Stimulated activated CD8-positive, alpha-beta memory T cell treated with anti-CD3 and anti-CD28 coated beads, Interleukin-7, amount 100 ng/mL, for 4 hours (primary cell): Measurements from ENCODE around the gene MYO5B.

ENCODE experiments used
- DNase-seq, 2 donors: peaks; one replicate each; pipeline ENCODE4 v3.0.0-alpha.2; 2020; ENCODE audit warnings: low read depth in 2 of 2

Gene MYO5B

DNA sequence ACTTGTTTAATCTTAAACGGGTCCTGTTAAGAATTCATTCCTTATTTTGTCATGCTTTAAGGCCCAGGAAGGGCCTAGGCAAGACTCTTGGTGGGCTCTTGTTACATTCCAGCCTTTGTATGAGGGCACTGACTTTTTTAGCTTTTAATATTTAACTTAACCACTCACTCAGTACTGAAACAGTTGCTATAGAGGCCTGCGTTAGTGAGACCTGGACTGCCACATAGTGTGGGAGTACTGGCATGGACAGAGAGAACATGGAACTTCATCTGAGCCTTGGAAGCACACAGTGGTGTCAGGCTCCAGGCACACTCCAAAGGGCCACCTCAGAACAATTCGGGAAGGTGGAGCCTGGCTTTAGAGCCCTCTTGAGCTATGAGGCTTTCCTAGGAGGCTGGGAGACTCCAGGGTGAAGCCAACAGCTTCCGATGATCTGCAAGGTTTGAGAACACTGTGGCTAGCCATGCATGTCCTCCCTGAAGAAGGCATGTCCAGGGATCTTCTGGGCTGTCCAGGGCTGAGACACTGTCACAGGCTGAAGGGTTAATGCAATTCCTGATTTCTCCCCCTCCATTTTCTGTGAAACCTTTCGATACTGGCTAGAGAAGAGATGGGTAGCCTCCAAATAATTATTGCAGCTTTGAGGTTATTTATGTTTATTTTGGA lies 226.2 kb downstream of the MYO5B start:
- no peak for DNase-seq

DNA sequence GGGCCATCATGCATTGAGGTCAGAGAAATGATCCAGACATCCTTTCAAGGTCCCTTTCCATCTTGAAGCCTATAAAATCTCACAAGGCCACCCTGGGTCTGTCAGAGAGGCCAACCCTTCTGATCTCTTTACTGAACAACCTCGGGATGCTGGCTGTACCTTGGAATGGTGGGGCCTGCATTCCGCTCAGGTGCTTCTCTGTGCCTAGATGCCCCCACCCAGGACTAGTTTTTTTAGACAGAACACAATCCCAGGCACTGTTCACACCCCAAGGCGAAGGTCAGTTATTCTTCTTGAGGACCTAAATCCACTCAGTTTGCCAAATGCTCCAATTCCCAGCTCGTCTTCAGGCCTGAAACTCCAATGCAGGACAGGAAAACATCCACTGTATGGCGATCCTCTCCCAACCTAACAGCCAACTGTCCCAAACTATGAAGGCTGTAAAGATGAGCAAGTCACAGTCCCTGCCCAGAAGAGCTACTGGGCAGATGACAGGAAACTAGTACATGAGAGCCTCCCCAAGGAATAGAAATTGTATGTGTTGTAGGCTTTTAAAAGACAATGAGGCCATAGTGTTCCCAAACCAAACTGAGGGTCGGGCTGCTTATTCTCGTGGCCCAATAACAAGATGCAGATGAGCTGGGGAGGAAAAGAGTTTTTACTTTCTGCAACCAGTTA lies 227.2 kb downstream of the MYO5B start:
- DNase-seq, result no peak

DNA sequence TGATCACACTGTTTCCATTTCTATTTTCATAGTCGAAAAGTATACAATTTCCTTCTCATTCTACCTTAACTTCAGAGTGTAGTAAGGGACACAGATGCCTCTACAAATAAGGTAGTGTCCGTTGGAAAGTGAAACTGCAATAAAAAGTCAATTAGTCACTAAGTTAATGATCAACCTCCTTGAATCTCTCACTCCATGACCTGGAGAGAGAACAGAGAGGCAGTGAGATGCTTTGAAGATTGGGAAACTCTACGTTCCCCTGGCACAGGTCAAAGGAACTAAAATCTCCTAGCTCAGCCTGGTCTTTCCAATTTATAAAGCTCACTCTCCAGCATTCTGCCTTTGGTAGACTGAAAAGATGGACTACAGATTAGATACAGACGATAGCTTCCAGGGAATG lies 227.8 kb downstream of the MYO5B start:
- DNase-seq, result no peak

DNA sequence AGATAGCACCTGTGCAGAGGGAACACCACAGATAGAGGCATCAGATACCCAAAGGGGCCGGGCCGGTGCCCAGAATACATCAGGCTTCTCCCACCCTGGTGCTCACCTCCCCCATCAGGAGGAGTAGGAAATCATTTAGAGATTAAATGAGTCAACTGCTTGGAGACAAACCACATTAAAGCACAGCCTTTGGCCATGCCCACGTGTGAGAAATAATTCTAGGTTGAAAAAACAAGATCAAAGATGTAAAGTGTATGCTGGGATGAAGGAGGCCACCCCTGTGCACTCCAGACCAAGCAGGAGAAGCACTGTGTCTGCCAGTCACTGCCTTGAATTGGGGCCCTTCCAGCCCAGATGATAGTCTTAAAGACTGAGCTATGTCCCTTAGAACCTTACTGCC lies 228.9 kb downstream of the MYO5B start:
- DNase-seq, result no peak

DNA sequence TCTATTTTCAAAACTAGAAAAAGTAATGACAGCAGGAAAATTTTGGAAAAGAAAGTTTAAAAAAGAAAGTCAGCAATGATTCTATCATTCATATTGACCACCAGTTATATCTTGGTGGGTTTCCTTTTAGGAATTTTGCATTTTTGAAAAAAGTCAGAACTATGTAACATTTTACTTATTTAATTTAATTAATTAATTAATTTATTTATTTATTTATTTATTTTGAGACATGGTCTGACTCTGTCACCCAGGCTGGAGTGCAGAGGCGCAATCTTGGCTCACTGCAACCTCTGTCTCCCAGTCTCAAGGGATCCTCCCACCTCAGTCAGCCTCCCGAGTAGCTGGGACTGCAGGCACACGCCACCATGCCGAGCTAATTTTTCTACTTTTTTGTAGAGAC lies 231.7 kb downstream of the MYO5B start:
- DNase-seq, result no peak

DNA sequence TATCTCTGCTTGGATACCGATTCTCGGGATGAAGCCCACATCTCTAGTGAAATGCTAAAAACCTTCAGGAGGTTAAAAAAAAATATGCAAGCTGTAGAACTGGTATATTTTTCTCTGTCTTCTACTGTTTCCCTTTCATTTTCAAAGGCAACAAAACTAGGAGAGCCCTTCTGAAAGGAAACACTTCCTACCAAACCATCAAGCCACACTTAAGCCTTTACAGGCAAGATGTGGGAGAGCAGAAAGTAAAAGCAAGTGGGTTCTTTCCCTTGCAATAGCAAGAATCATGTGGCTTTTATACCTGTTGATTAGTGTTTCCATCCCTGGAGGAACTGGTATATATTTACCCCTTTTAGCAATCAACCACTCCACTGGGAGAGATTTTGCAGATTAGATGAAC lies 233.7 kb downstream of the MYO5B start:
- DNase-seq, result no peak

DNA sequence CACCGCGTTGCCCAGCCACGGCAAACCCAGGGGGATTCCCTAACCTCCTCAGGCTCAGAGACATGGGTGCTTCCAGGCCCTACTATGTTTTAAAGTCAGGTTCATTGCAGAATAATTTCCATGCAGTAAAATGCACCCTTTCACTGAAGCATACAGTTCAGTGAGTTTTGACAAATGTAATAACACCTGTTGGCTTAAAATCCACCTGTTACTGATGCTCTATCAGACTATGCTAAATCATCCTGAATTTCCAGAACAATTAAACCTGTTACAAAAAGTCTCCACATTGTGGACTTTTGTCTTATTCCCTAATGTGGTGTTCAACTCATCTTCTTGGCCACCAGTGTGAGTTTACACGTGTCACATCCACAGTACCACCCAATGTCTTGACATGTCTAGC lies 234.6 kb downstream of the MYO5B start:
- no peak for DNase-seq

DNA sequence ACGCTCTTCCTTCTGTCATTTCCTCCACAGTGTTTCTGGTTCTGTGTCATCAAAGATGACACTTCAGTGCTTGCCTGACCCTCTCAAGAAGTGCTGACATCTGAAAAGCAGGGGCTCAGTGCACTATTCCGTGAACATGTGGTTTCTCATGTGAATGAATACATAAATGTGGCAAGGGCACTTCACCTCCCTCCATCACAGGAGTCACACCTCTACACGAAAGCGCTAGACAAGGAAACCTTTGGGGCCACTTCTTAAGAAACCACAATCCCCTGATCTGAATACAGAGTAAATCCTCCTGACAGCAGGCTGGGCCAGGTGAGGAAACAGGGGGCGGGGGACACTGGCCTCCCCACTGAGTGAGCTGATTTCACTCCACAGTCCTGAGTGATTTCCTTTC lies 235.8 kb downstream of the MYO5B start:
- DNase-seq, result no peak

DNA sequence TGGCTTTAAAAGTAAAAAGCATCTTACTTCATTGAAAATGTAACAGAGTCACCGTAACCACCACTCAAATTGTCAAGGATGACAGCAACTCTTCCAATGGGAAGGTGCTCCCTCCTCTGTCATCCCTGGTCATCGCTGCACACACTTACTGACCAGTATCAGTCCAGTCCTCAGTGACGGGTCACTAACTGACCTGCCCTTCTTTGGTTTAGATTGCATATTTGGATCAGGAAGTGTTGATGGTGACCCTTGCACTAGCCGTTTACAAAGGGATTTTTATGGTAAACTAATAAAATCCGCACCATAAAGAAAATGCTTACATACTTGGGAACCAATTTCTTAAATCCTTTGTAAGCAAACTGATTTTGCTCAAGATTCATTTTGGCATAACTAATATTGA lies 239.7 kb downstream of the MYO5B start:
- DNase-seq, result no peak

DNA sequence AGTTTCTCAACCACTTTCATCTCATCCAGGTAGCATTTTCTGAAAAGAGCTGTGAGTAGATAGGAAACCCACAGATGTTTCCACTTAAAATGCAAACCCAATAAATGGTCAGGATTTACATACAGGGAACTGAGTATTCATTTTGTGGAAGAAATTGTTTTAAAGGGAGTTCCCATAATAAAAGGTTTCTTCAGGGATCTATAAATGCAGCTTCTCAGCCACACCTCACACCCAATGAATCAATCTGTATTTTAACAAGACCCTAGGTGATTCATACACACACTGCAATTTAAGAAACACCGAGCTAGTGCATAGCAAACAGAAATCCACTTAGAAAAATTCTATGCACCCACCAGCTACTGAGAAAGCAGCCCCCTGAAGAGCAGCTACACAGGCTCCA lies 241.6 kb downstream of the MYO5B start:
- DNase-seq, result no peak

DNA sequence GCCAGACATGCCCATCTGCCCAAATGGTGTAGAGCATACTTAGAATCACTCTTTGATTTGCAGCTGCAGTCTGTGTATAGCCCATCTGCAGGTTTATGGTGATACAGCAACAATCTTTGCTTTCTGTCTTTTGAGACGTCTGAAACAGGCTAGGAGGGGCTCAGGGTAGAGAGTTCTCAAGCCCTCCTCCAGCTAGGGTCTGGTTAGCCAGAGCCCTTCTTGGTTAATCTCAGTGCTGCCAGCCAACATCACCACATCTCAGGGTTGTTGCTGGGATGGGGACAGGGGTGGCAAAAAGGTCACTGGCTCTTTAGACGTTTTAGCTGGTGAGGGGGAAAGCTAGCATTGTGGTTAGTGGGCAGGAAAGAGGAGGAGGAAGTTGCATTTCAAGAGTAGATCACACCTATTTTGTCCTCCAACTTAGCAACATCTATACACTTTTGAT lies 245.0 kb downstream of the MYO5B start:
- DNase-seq, result no peak

DNA sequence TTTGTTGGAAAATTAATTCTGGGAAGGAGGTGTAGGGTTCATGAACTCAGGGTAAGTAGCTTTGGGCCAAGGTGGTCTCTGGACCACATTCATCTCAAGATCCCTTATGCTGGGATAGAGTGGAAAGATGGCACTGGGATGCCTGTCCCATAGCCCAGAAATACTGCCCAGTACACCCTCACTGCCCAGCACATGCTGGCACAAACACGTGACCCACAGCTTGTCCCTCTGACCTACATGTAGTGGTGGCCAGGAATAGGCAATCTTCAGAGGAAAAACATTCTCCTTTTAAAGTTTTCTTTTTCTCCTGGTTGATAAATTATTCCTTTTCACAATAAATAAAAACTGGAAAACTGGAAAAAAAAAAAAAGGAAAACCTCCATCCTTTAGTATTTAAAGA lies 246.0 kb downstream of the MYO5B start:
- DNase-seq, result no peak

DNA sequence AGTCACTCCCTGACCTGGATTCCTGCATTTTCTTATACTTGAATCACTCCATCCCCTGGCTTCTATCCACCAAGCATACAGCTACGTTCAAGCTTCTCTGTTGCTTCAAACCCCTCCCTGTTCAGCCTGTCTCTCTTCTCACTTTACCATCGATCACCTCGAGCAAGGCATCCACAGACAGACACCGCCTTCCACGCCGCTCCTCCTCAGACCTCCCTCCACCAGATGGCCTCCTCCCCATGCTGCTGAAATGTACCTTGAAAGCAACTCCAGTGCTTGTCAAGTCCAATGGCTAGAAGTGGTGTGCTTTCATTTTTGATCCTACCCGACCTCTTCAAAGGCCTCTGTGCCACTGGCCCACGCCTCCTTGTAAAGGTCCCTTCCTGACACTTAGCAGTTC lies 250.3 kb downstream of the MYO5B start:
- no peak for DNase-seq

DNA sequence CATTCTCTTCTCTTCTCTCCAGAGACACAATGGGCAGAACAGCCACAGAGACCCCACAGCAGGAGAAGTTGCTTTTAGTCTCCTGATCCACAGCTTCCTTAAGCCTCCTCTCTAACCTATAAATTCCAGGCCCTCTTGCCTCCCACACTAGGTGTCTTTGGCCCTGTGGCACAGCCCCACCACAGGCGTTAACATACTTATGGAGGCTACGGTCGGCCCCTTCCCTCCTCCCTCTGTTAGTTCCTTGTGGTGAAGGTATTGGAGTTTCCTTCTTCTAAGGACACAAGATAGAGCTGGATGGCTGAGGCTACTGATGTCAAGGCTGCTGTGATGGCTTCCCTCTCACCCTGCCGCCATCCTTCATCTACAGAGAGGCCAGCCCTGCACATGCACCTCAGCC lies 258.1 kb downstream of the MYO5B start:
- no peak for DNase-seq

DNA sequence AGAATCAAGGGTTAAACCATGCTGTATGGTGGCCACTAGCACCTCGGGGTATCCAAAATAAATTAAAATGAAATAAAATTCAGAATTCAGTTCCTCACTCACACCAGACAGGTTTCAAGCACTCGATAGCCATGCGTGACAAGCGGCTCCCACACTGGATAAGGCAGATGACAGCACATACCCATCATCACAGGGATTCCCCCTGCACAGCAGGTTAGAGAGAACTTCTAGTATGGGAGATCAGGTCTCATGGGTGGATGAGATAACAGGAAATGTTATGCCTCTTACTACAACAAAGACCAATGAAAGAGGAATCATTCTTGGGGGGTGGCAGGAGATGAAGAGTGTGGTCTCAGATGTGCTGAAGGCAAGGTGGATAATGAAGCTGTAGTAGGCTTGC lies 259.7 kb downstream of the MYO5B start:
- no peak for DNase-seq

DNA sequence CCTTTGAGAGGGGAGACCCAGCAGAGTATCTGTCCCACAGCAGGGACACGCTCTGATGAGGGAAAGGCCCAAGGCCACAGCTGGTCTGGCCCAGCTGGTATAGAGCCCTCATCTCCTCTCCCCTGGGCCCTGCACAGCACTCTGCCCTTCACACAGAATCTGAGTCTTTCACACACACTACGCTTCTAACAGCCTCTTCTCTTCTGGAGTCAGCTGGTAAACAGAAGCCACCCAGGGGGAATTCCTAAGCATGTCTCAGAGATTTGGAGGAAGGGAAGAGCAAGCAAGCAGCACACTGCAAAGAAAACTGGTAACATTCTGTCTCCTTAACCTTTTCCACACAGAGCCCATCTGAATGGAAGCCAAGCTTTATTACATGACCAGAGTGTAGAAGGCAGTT lies 260.5 kb downstream of the MYO5B start:
- DNase-seq, result no peak

DNA sequence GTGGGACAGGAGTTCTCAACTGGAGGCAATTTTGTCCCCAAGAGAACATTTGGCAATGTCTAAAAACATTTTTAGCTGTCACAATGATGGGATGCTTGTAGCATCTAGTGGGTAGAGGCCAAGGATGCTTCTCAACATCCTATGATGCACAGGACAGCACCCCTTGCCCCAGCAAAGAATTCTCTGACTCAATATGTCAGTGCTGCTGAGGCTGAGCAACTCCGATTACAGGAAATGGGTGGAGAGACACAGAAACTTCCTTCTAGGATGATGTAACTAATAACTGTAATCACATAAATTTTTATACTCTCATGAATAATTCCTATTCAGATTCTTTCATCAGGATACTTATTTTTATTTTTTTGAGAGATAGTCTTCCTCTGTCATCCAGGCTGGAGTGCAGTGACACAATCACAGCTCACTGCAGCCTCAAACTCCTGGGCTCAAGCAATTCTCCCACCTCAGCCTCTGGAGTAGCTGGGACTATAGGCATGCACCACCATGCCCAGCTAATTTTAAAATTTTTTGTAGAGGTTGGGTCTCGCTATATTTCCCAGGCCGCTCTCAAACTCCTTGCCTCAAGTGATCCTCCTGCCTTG lies 261.3 kb downstream of the MYO5B start:
- DNase-seq, result no peak

DNA sequence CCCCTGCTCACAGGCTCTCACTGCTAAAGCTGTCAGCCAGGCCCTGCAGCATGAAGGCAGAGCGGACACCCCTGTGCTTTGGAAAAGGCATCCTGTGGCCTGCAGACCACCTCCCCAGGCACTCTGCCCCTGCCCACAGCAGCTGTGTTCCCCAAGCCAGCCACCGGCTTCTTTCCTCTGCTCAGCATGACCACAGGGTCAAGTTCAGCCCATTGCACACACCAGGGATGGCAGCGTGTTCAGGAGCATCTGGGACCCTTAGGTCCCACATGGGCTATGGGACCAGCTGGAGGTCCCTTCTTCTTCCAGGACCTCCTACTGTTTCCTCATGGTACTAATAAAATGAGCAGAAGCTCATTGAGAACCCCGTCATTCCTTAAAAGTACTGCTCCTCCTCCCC lies 263.2 kb downstream of the MYO5B start:
- DNase-seq, result no peak

DNA sequence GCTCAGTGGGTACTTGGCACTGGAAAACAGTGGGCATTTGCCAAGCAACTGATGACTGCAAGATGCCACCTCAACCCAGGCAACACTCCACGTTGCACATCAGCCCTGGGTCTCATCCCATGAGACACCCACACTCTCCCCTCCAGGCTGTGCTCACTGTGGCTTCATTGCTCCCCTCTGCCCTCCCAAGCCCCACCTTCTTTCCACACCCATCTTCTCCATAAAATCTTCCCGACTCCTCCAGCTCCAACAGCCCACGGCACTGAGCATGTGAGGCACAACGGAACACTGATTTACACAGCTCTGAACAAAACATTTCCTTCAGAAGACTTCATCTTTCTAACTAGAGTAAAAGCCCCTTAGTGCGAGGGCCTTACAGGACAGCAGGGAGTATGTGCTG lies 263.8 kb downstream of the MYO5B start:
- DNase-seq, result no peak

DNA sequence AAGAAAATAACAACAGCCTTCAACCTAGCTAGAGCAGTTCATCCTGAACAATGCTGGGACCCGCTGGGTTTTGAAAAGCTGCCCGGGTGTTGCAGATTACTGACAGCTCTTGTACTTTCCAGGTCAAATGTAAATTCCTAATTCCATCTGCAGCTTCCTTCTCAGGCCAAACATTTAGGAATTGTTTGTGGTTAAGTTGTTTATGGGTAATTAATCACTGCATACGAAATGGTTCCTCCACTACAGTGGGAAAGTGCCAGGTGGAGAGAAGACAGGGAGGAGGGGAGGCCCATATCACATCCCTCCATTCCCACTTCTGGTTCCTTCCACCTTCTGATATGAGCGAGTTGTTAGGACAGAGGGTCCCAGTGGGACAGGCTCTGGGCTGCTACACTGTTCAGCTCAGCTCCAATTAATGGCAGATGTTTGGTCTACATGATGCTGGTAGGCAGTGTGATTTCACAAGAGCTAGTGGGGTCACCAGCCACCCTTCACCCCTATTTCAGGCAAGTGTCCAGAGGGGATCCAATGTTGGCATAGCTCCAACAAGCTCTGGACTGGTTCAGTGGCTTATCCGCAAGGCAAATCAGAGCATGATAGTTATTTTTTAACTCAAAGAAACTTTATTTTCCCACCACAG lies 268.7 kb downstream of the MYO5B start:
- no peak for DNase-seq

DNA sequence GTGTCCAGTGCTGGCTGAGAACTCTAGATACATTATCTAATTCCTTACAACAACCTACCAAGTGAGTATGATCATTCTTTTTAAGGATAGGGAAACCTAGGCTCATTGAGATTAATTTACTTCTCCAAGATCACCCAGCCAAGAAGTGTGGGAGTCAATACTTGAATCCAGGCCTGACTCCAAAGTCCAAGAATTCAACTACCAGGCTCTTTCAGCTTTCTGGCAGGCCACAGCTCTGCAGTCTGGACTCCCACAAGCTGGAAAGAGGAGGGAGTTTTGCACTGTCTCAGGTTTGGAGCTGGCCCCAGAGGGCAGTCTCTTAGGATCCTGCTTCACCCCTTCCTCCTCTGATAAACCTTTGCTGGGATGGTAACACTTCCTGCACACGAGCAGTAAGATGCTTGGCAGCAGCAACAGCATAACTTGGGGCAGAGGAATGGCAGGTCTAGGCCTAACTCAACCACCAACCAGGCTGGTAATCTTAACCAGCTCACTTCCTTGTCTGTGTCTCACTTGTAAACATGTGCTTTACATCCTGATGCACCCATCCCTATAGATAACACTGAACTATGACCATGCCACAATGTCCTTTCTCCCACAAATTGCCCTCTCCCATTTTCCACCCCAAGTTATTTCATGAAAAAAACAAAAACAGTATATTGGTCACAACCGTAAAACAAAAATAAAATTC lies 270.5 kb downstream of the MYO5B start:
- DNase-seq, result no peak

DNA sequence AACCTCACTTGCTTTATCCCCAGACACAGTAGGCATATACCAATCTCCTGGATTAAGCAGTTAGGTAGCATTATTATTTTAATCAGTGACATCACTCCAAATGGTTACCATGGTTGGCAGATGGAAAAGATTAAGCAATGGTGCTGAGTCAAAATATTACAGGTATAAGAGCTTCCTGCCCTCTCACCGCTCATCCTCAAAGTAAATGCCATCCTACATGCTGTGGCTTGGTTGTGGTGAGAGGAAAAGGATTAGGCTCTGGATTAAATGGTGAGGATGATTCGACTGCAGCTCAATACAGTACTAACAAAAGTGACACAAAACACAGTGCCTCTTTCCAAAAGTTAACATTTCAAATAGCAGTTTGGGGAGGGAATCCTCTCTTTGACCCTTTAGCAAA lies 272.7 kb downstream of the MYO5B start:
- DNase-seq, result no peak
